Neutrophil (primary cell): ENCODE data around the gene CAMK1D.

Experiments
- H3K27ac ChIP-seq: fragments of 200-600 bp; sonication (generic); 2 replicates; pipeline ENCODE4 v1.5.1; 2016; ENCODE audit warnings: mild to moderate bottlenecking, moderate library complexity
- H3K27me3 ChIP-seq: fragments of 200-600 bp; sonication (generic); 2 replicates; pipeline ENCODE4 v1.6.0; 2016; ENCODE audit warnings: mild to moderate bottlenecking
- H3K36me3 ChIP-seq: fragments of 200-600 bp; sonication (generic); 2 replicates; pipeline ENCODE4 v1.5.1; 2017
- H3K4me1 ChIP-seq, 2 experiments: fragments of 200-600 bp in 1 of 2; sonication (generic) in 1 of 2; 1 replicate in 1 of 2; 2 replicates in 1 of 2; pipeline versions ENCODE4 v1.5.1 to v1.6.1; 2013 to 2016; ENCODE audit warnings: low read depth in 1 of 2, low read length in 1 of 2, mild to moderate bottlenecking in 1 of 2, moderate library complexity in 1 of 2; ENCODE audit not compliant: control insufficient read depth in 1 of 2, insufficient read depth in 1 of 2
- H3K4me3 ChIP-seq, 2 experiments: fragments of 200-600 bp in 1 of 2; sonication (generic) in 1 of 2; 1 replicate in 1 of 2; 2 replicates in 1 of 2; pipeline ENCODE4 v1.5.1; 2013 to 2016; ENCODE audit warnings: low read depth in 1 of 2, low read length in 1 of 2, mild to moderate bottlenecking in 1 of 2, moderate library complexity in 1 of 2
- H3K9me3 ChIP-seq: fragments of 200-600 bp; sonication (generic); 2 replicates; pipeline ENCODE4 v1.5.1; 2016
- CTCF ChIP-seq: fragments of 200-600 bp; sonication (generic); IDR thresholded peaks from 2 replicates; pipeline ENCODE4 v1.5.1; 2016; ENCODE audit warnings: antibody characterized with exemption

CAMK1D gene

GRCh38 chr10:12631787-12632562 is 282.6 kb downstream of the CAMK1D start:
- H3K36me3 ChIP-seq: no peaks in the 10 kb centered on the region
- no peaks in the 10 kb centered on the region for H3K9me3 ChIP-seq
- H3K4me3 ChIP-seq: no peak overlapping the region
- no peak for TF ChIP-seq CTCF
- no peaks in the 10 kb centered on the region for H3K4me1 ChIP-seq
- H3K27me3 ChIP-seq: no peaks in the 10 kb centered on the region
- H3K27ac ChIP-seq: no peak overlapping the region

GRCh38 chr10:12633776-12634620 is 284.7 kb downstream of the CAMK1D start:
- no peaks in the 10 kb centered on the region for H3K9me3 ChIP-seq

GRCh38 chr10:12634621-12634931 is 285.2 kb downstream of the CAMK1D start:
- no peaks in the 10 kb centered on the region for H3K4me1 ChIP-seq
- H3K36me3 ChIP-seq: no peaks in the 10 kb centered on the region
- TF ChIP-seq CTCF: no peak
- H3K9me3 ChIP-seq: no peaks in the 10 kb centered on the region
- H3K27me3 ChIP-seq: no peaks in the 10 kb centered on the region
- no peak overlapping the region for H3K27ac ChIP-seq
- H3K4me3 ChIP-seq: no peak overlapping the region

More at GRCh38 chr10:12633776-12634620, 284.7 kb downstream of the CAMK1D start:
- Histone ChIP-seq H3K27me3 (no peaks in the 10 kb centered on the region), H3K36me3 (no peaks in the 10 kb centered on the region), H3K27ac (no peak overlapping the region), H3K4me1 (no peaks in the 10 kb centered on the region), H3K4me3 (no peak overlapping the region)
- no peak for TF ChIP-seq CTCF

- Histone ChIP-seq H3K4me3 (no peak overlapping the region), H3K36me3 (no peaks in the 10 kb centered on the region), H3K9me3 (no peaks in the 10 kb centered on the region), H3K27me3 (no peaks in the 10 kb centered on the region), H3K27ac (no peak overlapping the region), H3K4me1 (no peaks in the 10 kb centered on the region)
- no peak for TF ChIP-seq CTCF
Measured at GRCh38 chr10:12635127-12635541, 285.8 kb downstream of the CAMK1D start.

GRCh38 chr10:12636571-12636970 is 287.2 kb downstream of the CAMK1D start:
- H3K4me3 ChIP-seq: no peak overlapping the region
- no peaks in the 10 kb centered on the region for H3K9me3 ChIP-seq
- no peak for TF ChIP-seq CTCF
- H3K4me1 ChIP-seq: no peaks in the 10 kb centered on the region
- no peaks in the 10 kb centered on the region for H3K27me3 ChIP-seq
- H3K27ac ChIP-seq: no peak overlapping the region
- H3K36me3 ChIP-seq: no peaks in the 10 kb centered on the region
